ENCODE data around the gene TTC16.

Gene TTC16

GRCh38 chr9:127720031-127720864 is 4.4 kb downstream of the TTC16 start:
- no peak for DNase-seq (ENCODE audit: low read depth, low spot score)

DNA sequence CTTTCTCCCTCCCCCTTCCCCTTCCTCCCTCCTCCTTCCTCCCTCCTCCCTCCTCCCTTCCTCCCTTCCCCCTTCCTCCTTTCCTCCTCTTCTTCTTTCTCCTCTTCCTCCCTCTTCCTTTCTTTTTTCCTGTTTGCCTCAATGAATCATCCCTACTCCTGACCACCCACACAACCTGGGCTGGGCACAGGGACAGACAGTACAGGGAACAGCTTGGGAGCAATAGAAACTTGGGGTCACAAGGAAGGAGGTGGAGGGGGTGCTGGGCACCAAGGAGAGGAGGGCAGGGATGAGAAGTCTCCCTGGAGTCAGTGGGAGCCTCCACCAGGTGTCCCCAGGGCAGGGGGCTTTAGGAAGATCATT is 5.0 kb downstream of the TTC16 start:
- no peak for DNase-seq (ENCODE audit: low read depth, low spot score)

DNA sequence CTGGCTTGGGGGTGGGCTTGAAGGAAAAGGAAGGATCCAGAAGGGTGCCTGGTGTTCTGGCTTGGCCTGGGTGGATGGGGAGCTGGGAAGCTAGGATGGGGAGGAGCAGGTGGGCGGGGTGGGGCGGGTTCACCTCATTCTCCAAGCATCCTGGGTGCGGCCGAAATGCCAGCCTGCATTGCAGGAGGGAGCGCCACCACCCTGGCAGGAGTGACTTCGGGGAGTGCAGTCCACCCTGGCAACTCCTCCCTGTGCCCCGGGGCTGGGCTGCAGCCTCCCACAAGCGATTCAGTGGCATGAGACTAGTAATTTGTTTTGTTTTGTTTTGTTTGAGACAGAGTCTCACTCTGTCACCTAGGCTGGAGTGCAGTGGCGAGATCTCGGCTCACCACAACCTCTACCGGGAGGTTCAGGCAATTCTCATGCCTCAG is 5.5 kb downstream of the TTC16 start:
- DNase-seq (ENCODE audit: low read depth, low spot score), result no peak

GRCh38 chr9:127722055-127722745 is 6.3 kb downstream of the TTC16 start:
- no peak for DNase-seq (ENCODE audit: low read depth, low spot score)

DNA sequence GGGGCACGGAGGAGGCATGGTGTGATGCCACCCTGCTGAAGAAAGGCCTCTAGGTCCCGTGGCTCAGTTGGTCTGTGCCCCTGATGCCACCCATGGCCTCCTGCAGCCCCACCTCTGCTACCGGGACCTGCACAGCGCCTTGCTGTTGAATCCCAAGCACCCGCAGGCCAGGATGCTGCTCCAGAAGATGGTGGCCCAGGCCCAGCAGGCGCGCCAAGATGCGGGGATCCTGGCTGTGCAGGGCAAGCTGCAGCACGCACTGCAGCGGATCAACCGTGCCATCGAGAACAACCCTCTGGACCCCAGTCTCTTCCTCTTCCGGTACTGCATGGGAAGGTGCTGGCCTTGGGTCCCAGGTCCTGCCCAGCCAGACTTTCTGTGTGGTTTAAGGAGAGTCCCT is 7.1 kb downstream of the TTC16 start:
- DNase-seq (ENCODE audit: low read depth, low spot score), result no peak

- DNase-seq (ENCODE audit: low read depth, low spot score), result peak; percentile 91
Observed at GRCh38 chr9:127723444-127723843, 7.6 kb downstream of the TTC16 start.

- DNase-seq (ENCODE audit: low read depth, low spot score), result no peak
Observed at GRCh38 chr9:127724012-127724411, 8.1 kb downstream of the TTC16 start.

GRCh38 chr9:127726871-127727270 is 11.0 kb downstream of the TTC16 start:
- DNase-seq (ENCODE audit: low read depth, low spot score), result no peak

DNA sequence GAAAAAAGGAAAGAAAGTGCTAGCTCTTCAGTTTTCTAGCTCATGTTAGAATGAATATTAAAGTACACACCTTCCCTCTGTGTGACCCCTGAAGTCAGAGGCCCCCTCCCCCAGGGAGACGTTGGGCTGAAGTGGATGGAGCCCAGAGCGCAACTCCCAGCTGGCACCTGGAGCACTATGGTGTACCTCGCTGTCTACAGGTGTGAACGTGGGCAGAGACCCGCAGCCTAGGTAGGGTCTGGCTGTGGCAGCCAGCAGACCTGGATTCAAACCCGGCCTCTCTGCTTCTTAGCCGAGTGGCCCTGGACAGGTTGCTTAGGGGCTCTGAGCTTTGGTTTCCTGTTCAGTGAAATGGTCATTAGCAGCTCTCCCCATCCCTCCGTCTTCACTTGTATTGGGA is 12.9 kb downstream of the TTC16 start:
- DNase-seq (ENCODE audit: low read depth, low spot score), result no peak

DNA sequence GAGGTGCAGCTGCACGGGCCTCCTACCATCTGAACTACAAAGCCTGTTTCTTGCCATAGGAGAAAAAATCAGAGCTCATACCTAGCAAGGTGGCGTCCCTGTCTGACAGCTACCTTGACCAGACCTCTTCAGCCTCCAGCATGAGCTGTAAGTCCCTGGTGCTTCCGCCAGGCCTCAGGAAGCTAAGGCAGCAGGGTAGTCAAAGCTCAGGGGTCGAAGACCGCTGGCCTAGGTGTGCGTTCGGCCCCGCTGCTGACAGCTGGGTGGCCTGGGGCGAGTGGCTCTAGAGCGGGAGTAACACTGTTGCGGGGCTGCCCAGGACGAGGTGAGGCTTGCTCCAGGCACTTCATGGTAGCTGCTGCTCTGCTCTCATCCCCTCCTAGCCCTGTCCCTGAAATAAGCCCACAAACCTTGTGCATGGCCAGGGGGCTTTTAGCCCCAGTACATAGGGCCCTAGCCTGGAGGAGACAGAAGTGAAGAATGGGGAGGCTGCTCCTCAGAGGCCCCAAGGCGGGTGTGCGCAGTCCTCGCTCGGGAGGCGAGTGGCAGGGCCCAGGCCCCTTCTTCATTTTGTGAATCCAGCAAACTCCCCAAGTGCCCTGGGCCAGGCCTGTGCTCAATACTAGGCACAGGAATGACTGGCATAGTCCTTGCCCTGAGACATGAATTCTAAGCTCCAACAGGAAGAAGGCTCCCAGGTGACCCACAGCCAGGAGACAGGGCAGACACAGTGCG is 13.8 kb downstream of the TTC16 start:
- no peak for DNase-seq (ENCODE audit: low read depth, low spot score)

DNA sequence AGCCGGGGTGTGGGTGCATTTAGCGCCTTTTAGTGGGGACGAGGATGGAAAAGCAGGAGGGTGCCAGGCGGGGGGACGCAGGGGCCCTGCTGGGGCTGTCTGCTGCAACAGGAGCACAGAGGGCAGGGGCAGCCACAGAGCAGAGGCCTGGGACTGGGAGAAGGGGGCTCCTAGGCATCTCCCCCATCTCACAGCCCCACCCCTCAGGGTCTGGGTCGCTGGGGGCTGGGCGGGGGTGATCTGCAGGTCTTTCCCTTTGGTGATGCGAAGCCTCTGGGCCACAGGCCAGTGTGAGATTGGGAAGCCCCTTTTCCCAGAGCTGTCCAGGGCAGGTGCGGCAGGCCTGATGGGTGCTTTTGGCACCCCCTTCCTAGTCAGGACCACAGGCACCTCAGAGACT is 14.4 kb downstream of the TTC16 start:
- no peak for DNase-seq (ENCODE audit: low read depth, low spot score)

GRCh38 chr9:127730799-127731410 is 15.0 kb downstream of the TTC16 start:
- DNase-seq (ENCODE audit: low read depth, low spot score), result no peak

GRCh38 chr9:127731938-127732337 is 16.1 kb downstream of the TTC16 start:
- no peak for DNase-seq (ENCODE audit: low read depth, low spot score)

DNA sequence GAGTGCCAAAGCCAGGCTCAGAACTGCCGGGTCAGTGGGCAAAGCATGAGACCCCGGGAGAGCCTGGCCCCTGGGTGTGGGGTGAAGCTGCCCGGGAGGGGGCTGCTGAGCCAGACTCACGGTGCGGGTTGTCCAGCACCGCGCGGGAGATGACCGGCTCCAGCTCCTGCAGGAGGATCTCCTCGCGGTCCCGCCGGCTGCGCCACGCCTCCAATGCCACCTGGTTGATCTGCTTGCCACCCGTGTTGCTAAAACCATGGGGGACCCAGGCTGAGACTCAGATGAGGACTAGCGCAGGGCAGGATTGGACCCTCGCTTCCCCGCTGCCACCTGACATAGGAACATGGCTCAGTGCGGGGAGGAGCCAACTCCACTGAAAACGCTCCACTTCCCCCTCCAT is 16.6 kb downstream of the TTC16 start:
- no peak for DNase-seq (ENCODE audit: low read depth, low spot score)

DNA sequence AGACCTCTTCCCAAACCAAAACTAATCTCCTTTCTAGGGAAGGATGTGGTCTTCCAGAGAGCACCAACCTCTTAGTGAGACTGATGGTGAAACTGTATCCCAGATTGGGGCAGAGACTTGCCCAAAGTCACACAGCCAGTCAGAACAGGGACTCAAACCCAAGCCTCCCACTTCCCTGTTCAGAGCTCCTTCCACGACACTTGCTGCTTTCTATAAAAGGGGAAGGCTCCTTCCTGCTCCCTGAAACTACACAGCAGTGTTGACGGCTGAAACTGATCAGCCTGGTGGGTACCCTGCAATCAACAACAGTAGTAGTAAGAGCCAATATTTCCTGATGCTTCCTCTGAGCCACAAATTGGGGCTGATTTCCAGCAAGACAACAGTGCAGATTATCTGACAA is 17.7 kb downstream of the TTC16 start:
- no peak for DNase-seq (ENCODE audit: low read depth, low spot score)

DNA sequence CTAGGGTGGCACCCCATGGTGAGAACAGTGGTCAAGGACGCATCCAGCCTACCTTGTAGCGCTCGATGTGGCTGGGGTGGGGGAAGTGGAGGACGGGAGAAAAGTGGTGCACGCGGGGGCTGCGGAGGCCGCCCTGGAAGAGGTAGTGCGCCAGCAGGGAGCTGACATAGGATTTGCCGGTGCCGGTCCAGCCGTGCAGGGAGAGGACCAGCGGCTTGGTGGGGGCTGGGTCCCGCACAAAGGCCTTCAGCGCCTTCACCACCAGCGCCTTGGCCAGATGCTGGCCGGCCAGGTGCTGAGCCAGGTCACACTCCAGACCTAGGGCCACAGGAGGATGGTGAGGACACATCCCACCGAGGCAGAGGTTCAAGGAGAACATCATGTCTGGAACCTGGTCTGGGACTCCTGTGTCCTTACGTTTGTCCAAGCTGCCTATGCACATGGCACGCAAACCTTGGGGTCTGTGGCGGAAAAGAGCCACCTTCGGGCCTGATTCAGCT is 18.4 kb downstream of the TTC16 start:
- no peak for DNase-seq (ENCODE audit: low read depth, low spot score)

DNA sequence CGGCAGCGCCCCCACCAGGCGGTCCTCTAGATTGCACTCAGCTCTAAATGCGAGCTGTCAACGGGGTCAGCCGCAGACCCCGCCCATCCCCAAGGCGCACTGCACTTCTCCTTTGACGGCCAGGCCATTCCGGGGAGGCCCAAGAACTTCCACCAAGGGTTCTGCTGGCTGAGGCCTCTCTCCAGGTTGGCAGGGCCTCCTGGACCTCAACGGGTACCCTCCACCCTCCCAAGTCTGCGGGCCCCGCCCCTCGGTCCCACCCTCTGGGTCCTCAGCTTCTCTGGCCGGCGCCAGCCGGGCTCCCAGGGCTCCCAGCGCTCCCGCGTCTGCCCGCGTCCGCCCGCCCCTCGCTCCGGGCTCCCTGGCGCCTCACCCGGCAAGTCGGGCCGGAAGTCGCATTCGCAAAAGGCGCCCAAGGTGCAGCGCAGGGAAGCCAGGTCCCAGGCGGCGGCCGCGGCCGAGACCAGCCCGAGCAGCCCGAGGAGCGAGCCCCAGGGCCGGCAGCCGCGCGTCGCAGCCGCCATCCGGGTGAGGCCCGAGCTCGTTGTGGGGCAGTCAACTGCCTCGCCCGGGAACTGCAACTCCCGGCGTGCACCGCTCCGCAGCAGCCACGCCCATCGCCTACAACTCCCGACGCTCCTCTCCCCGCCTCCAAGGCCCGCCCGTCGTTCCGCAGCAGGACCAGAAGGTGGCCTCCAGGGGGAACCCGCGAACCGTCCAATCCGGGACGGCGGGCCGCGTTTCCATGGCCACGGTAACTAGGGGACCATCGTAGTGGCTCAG is 19.1 kb downstream of the TTC16 start, which contains the start of gene TOR2A:
TOR2A (minus strand) TSS at position 548 of the 783 bp plus-strand sequence; CDS start at position 524, 24 bp downstream.
- DNase-seq (ENCODE audit: low read depth, low spot score), result peak; percentile 99

- DNase-seq (ENCODE audit: low read depth, low spot score), result no peak
Observed at GRCh38 chr9:127735530-127736185, 19.8 kb downstream of the TTC16 start.

DNA sequence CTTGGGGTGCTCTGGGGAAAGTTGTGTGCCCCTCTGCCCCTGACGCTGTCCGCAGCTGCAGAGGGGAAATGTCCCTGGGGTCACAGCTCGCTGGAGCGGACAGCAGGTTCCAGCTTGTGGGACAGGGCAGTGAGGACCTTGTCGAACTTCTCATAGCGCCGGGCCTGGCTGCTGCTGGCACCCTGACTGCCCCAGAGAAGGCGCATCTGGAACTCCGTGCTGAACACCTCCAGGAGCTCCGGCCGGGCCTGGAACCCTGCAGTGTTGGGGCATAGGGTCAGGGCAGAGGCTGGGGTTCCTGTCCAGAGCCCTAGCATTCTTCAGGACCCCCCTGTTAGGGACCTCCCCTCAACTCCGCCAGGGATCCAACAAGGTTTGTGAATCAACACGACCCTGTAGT is 22.8 kb downstream of the TTC16 start:
- no peak for DNase-seq (ENCODE audit: low read depth, low spot score)

DNA sequence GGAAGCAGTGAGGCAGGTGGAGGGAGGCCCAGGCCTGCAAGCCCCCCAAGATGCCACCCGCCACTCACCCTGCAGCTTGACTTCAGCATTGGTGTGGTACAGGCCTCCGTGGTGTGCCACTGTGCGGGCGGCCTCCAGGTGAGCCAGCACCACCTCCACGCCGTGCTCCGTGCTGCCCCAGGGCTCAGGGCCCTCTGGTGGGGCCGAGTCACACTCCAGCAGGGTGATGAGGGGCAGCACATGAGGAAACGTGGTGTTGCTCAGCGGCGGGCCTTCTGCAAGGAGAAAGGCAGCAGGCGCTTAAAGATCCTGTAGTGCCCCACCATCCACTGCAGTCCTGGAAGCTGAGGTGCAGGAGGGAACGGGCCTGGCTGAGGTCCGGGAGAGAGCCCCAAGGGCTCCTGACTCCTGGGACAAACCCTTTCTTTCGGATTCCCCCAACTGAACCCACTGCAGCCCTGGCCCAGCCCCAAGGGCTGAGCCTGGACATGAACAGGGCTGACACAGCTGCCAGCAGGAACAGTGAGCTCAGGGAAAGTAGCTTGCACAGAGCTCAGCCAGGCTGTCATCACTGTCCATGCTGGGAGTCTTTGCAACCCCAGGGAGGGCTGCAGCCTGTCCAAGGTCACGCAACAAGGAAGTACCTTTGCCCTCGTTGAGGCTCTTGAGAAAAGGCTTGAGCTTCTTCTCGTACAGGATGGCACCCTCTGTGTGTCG is 23.9 kb downstream of the TTC16 start:
- no peak for DNase-seq (ENCODE audit: low read depth, low spot score)
